GM13976 (cell line): ENCODE measurements around the gene GUCY2C.

Experiments used
- DNase-seq: peaks from one replicate; pipeline ENCODE4 v3.0.0; 2012; ENCODE audit warnings: low spot score
- CTCF ChIP-seq: IDR thresholded peaks from 2 replicates; pipeline ENCODE4 v1.5.1; 2012; ENCODE audit warnings: borderline replicate concordance, mild to moderate bottlenecking; ENCODE audit not compliant: insufficient read depth; ENCODE audit errors: extremely low read depth, missing control alignments, control extremely low read depth
- in situ Hi-C: fragments of 300-500 bp; cut with MboI; formaldehyde crosslinking; loops from one replicate; pipeline ENCODE4 v1.12.0; 2022; ENCODE audit warnings: low sequenced_read_pairs, mixed read lengths, inconsistent platforms; ENCODE audit not compliant: unreplicated experiment

GUCY2C gene

GRCh38 chr12:14665354-14666348, 30.7 kb downstream of the GUCY2C start:
- TF ChIP-seq CTCF = no peak
- in situ Hi-C loops = no loop called here
- no peak for DNase-seq

DNA sequence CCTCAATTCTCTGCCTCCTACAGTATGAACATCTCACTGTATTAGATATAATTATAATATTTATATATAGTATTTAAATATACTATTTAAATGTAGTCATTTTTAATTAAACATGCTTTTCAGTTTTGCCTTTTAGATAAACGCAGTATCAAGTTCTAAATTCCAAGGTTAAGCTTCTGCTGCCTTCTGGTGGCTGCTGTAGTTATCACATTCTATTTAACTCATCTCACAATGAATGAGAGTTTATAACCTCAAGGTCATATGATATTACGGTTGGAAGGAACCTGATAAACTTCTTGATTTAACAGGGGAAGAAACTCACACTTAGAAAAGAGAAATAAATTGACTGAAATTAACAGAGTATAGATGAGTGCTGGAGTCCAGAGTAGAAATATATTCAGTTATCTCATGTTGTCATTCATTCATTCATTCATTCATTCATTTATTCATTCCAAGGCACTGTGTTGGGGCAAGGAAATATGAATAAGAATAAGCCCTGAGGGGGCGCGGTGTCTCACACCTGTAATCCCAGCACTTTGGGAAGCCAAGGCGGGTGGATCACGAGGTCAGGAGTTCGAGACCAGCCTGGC, 31.9 kb downstream of the GUCY2C start:
- TF ChIP-seq CTCF = peak; percentile 36
- DNase-seq = peak; percentile 52
- in situ Hi-C loops = no loop called here

- TF ChIP-seq CTCF = no peak
- in situ Hi-C loops = no loop called here
These were observed 33.4 kb downstream of the GUCY2C start for GRCh38 chr12:14663002-14663401.

DNA sequence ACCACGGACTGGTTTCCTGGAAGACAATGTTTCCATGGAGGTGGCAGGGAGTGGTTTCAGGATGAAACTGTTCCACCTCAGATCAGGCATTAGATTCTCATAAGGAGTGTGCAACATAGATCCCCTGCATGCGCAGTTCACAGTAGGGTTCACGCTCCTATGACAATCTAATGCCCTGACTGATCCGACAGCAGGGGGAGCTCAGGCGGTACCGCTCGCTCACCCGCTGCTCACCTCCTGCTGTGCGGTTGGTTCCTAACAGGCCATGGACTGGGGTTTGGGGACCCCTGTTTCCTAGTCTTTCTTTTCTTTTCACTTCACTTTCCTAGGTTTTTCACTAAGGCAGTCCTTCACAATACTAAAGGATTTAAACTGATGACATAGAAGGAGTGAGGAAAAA, 39.6 kb downstream of the GUCY2C start:
- TF ChIP-seq CTCF = no peak
- DNase-seq = no peak
- in situ Hi-C loops = no loop called here

More at GRCh38 chr12:14663002-14663401, 33.4 kb downstream of the GUCY2C start:
- DNase-seq = no peak

- in situ Hi-C loops = no loop called here
- no peak for TF ChIP-seq CTCF
These were observed 41.1 kb downstream of the GUCY2C start for GRCh38 chr12:14655284-14655683.

GRCh38 chr12:14654842-14655241, 41.6 kb downstream of the GUCY2C start:
- no peak for DNase-seq
- in situ Hi-C loops = no loop called here
- TF ChIP-seq CTCF = no peak

More at GRCh38 chr12:14655284-14655683, 41.1 kb downstream of the GUCY2C start:
- DNase-seq = no peak
